NCI-H774 (cell line): Measurements from ENCODE around the gene KCNIP1.

Source experiments
- DNase-seq: peaks from one replicate; lab custom pipeline; 2025; lab: John Stamatoyannopoulos, UW

Gene KCNIP1

GRCh38 chr5:170716396-170716795 is 212.6 kb downstream of the KCNIP1 start:
- DNase-seq = no peak

DNA sequence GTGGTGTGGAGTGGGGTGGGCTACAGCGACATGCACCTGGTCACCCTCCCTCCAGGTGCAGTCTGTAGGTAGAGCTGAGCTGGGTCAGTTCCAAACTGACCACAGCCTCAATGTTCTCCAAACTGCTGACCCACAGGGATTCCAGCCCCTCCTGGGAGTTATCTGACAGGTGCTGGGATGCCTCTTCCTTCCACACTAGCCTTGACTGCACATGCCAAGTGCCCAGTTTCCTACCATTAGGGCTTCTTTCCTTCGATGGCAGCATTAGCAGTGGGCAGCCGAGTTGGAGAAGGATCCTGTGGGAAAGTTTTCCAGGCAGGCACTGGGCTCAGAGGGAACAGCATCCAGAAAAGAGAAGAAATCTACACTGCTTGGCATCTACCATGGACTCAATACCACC is 215.7 kb downstream of the KCNIP1 start:
- no peak for DNase-seq

- no peak for DNase-seq
Measured at GRCh38 chr5:170720179-170720578, 216.4 kb downstream of the KCNIP1 start.

DNA sequence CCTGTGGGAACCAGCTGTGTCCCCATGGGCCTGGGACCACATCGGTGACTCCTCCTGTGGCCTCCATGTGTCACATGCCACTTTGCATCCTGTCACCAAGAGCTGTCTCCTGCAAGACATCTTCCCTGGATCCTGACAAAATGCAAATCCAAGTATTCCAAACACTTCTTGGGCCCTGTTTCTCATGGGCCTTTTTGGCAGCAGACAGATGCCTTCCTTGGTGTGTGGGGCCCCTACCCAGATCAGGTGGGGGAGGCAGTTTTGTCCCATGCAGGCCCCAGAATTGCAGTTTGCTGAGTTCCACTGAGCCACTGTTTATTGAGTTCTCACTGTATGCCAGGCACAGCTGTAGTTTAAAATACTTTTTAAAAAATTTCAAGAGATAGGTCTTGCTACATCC is 217.2 kb downstream of the KCNIP1 start:
- DNase-seq = no peak

GRCh38 chr5:170721681-170722080 is 217.9 kb downstream of the KCNIP1 start:
- DNase-seq = no peak

DNA sequence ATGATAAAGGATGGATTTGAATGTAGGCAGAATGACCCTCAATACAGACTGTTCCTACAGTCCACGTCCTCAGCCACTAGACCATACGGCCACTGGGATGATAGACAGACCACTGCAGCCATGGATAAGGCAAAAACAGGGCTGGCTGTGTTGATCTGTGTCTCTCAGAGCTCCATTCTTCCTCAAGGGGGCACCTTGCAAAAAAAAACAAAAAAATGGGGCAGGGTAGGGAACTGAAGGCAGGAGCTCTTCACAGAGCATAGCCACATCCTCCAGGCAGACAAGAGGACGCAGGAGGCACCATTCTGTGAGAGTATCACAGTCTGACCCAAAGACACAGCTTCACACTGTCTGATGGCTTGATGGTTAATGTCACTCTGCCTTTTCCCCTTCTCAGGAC is 218.5 kb downstream of the KCNIP1 start:
- DNase-seq = no peak

DNA sequence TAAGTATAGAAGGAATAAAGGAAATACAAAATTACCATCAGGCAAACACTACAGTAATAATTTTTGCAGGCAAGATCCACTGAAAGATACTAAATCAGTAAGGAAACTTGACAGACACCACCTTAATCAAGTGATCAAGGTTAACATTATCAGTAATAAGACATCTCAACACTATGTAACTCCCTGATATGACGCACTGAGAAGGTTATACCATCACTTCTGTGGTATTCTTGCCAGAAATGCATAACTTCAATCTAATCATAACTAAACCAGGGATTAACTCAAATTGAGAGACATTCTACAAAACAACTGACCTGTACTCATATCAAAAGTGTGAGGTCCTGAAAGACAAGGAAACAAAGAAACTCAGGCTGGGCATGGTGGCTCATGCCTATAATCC is 227.2 kb downstream of the KCNIP1 start:
- no peak for DNase-seq

DNA sequence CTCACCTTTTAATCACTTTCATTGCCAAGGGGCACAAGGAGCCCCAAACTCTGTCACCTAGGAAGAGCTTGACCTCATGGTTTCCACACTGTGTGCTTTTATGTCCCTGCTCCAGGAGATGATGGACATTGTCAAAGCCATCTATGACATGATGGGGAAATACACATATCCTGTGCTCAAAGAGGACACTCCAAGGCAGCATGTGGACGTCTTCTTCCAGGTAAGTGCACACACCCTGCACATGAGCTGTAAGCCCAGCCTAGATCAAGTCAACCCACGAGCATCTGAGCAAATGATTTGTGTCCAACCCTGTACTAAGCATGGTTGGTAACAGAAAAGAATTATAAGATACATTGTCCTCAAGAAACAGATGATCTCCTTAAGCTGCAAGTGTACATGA is 228.9 kb downstream of the KCNIP1 start:
- no peak for DNase-seq

DNA sequence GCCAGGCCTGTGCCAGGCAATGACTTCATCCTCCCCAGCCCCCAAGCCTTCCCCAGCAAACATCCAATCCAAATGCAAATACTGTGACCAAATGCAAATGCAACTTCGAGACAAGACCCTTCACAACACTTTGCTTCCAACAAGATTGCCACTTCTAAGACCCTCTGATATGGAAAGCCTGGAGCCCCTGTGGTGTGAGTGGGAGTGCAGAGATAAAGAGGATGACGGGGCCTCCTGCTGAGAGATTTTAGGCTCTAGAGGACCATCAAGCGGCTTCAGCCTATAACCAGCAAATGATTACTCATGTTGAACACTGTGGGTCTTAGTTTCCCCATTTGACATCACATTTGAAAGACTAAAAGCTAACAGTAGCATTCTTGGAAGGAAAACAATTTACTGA is 233.1 kb downstream of the KCNIP1 start:
- no peak for DNase-seq

- DNase-seq = no peak
Measured at GRCh38 chr5:170737591-170737990, 233.8 kb downstream of the KCNIP1 start.

GRCh38 chr5:170738840-170739239 is 235.0 kb downstream of the KCNIP1 start:
- DNase-seq = no peak

DNA sequence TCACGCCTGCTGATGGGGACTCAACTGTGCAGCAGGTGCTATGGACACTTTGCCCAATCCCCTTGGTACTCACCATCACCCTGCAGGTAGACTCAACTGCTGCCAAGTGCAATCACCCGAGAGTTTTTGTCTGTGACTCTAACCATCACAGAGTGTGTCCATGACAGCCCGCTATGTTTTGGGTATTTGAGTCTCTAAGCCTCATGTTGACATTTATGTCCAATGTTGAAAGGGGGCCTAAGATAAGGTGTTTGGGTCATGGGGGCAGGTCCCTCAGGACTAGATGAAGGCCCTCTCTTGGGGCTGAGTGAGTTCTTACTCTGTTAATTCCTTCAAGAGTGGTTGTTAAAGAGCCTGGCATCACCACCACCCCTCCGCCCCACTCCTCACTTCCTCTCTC is 235.6 kb downstream of the KCNIP1 start:
- DNase-seq = no peak

DNA sequence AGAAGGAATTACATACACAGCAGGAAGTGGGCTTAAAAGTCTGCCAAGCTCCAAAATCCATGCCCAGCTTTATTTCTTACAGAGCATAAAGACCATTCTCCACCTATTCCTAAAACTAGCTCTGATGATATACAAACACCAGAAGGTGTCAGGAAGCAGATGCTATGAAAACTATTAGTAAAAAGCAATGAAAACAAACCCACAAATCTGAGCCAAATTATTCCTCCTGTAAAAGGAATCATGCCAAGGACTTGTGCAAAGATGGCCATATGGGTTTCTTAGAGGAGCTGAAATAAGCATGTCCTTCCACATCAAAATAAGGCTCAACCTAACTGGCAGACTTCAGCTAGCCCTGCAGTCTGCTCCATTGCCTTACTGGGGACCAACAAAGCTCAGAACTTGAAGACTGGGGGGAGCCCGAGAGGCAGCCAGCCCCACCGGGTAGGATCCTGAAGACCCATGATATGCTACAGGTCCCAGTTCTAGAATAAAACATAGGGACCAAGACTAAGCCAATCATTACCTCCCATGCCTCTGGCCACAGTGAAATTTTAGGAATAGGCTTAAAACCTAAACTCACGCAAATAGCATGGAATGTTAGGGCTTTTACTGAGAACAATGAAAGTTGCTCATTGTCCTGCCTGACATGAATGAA is 236.9 kb downstream of the KCNIP1 start:
- DNase-seq = no peak

- DNase-seq = no peak
Measured at GRCh38 chr5:170741801-170742200, 238.0 kb downstream of the KCNIP1 start.

DNA sequence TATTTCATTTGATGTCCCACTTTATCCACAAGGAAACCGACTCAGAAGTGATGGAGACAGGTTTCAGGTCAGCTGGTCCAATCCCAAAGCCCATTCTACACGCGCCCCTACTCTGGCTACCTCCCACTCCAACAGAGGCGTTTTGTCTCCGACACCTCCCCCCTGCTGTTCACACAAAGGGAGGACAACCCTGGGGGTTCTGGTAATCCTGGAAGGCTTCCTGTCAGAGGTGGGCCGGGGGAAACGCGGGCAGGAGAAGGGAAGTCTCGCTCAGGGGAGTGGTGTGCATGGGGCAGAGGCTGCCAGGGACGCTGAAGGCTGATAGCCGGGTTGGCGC is 240.0 kb downstream of the KCNIP1 start:
- DNase-seq = no peak

DNA sequence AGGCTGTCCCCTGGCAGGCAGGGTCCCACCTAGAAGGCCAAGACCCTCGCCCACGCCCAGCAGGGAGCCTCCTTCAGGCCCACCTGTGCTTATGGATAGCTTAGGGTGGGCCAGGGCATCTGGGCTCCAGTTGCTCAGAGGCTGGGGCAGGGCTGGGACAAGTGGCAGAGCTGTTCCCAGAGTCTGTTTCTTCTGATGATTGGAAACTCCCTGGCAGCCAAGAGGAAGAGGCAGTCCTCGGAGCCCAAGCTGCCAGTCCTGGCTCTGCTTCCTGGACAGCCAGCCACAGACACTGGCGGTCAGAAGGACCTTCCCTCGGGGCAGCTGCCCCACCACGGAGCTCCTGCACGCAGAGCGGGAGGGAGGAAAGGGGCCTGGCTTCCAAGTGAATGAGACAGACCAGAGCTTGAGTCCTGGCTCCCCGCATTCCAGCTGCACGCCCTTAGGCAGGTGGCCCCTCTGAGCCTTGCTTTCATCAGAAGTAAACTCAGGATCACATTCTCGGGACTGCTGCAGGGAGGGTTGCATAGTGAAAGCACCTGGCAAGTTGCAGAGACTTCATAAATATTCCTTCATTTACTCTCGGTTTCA is 241.8 kb downstream of the KCNIP1 start:
- DNase-seq = no peak

DNA sequence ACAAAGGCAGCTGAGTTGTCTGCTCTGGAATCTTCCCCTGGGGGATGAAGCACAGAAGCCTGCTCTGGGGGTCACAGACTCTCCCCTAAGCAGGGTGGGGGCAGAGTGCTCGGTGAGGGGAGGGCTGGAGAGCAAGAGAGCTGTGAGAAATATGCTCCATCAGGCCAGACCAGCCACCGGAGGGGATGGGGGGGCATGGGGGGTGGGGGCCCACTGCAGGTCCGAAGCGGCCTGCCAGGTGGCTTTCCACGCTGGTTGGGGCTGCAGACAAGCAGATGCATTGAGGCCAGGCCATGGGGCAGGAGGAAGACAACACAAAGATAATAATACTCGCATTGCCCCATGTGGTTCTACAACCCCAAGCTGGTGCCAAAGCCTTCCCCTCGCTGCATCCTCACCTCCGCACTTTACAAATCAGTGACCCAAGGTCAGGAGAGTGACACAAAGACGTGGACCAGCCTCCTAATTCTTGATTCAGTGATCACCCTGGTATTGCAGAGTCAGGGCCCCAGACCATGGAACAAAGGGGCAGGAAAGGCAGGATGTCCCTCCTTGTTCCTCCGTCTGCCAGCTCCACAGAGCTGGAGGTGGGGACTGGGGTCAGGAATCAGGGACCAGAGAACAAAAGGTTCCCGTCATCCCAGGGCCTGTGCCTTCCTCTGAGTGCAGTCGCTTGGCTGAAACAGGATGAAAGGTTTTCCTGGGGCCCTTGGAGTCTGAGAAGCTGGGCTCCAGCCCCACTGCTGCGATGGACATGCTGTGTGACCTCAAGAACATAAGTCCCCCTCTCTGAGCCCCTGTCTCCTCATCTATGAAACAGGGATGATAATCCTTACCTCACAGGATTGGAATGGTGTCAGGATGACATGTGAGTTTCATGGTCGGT is 242.5 kb downstream of the KCNIP1 start:
- no peak for DNase-seq

- no peak for DNase-seq
Measured at GRCh38 chr5:170746961-170747340, 243.1 kb downstream of the KCNIP1 start.

GRCh38 chr5:170747357-170747756 is 243.5 kb downstream of the KCNIP1 start:
- DNase-seq = no peak

DNA sequence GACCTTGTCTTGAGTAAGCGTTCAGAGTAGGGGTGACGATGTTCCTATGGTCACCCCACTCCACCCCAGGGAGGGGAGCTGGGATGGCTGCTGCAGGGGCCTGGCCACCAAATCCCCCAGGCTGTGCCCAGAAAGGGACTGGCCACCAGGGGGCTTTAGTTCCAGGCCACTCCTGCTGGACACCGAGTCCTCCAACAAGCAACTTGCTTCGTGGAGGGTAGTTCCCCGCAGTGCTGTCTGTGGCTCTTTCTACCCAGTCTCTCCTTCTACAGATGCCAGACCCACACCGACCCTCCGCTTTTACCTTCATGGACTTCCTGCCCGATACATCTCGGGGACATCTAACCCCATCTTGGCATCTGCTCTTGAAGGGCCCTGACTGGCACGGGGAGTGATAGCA is 244.0 kb downstream of the KCNIP1 start:
- no peak for DNase-seq

DNA sequence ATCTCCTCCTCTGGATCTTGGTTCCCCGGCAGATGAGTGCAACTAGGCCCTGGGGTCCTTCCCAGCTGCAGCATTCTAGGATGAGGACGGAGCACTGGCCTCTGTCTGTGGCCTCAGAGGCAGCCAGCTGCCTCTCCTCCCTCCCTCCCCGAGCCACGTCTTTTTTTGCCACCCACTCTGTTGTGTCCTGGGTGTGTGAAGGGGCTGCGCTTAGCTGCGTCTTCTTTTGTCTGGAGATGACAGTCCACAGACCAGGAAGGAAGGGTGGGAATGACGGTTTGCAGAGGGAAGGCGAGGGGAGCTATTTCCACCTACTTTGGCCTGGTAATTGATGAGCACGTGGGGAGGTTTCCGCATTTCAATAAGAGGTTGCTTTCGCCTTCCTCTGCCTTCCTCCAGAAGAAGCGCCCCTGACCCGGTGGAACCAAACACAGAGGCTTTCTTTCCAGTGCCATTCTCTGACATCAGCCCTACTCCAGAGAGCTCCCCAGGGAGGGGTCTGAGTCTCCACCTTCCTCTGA is 245.2 kb downstream of the KCNIP1 start:
- no peak for DNase-seq

DNA sequence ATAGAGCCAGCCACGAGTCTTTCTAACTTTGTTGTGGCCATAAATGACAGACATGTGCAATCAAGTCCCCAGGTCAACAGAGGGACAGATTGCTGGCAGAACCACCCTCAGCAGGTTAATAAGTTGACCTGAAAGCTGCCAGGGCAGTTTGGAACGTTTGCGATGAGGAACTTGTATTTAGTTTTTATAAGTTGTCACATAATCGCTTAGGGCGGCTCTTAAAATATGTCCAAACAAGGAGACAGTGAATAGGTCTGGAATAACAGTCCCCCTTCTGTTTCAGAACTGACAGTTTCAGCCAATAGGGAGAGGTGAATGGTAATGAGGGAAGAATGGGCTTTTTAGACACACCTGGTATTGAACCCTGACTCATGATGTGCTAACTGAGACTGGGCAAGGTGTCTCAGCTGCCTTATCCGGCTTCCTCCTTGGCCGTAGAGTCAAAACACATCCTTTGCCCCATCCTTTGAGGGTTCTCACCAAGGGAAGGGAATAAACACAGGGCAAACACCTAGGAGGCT is 246.2 kb downstream of the KCNIP1 start:
- DNase-seq = no peak

DNA sequence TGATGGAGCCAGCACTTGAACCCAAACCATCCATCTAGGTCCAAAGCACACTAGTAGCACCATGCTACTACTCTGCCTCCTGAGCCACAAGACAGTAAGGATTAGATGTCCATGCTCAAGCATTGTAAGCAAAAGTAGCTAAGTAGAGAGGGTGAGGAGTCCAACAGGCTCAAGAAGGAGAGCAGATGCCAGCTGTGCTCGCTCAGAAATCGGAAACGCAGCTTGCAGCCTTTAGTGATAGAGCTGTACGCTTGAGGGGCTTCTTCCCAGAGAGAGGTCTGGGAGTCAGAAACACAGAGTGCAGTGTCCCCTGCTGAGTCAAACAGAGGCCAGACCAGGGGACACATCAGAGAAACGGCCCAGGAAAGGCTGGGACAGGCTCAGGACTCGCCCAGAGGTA is 247.0 kb downstream of the KCNIP1 start:
- DNase-seq = no peak
